ENCODE data around the gene EXOC2.

DNA sequence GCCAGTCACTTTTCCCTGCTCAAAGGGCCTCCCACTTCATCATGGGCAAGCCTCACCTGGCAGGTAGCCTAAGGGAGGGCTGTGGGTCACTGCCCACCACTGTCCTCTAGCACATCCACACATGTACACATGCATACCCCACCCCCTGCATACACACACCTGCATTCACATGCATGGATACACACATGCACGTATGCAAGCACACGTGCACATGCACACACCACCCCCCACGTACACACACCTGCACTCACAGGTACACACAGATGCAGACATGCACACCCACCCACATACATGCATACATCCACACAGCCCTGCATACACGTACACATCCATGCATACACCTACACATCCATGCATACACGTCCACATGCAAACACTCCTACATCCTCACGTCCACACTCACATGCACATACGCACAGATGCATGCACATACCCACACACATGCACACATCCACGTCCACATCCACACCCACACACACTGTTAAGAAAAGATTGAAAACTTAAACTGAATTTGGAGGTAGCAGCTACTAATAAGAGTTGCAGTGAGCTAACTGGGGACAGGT lies 14.0 kb upstream of the EXOC2 start:
- TF ChIP-seq CTCF (IDR thresholded peaks at IDR 0.05; ENCODE audit: low read depth, low read length, poor library complexity, severe bottlenecking) (no peak), EZH2phosphoT487 (IDR thresholded peaks at IDR 0.05; ENCODE audit: borderline replicate concordance, low read length) (no peak)

Measured in DOHH2 (cell line).